GM12891 (cell line): ENCODE results near the gene GGTLC1.

Experiments
- POLR2A ChIP-seq: IDR thresholded peaks from 2 replicates; pipeline ENCODE4 v1.6.1; 2011; ENCODE audit warnings: low read depth, low read length, control low read depth
- POLR2AphosphoS5 ChIP-seq: IDR thresholded peaks from 2 replicates; pipeline ENCODE4 v1.6.1; 2011; ENCODE audit warnings: low read depth, low read length, control low read depth
- SPI1 ChIP-seq: IDR thresholded peaks from 2 replicates; pipeline ENCODE4 v1.6.1; 2011; ENCODE audit warnings: low read depth, low read length, control low read depth
- TAF1 ChIP-seq: IDR thresholded peaks from 2 replicates; pipeline ENCODE4 v1.6.1; 2011; ENCODE audit warnings: low read depth, low read length, control low read depth

- TF ChIP-seq POLR2A (no peak), POLR2AphosphoS5 (no peak), TAF1 (no peak), SPI1 (peak; percentile 10; the same call in 1 of the 2 replicates)
These were observed 13.3 kb upstream of the GGTLC1 start for GRCh38 chr20:24001712-24002405.
